IMR-90 (cell line): ENCODE measurements around the gene PLN. TPM values are rescaled to one million over a fixed set of nuclear protein-coding genes. Genes with fewer than 3 reads are reported as not detected.

Experiments
- ATAC-seq: fragments of 200-7000 bp; cut with Tn5 transposase; 2 replicates; pipeline ENCODE4 v1.9.1; 2020; ENCODE audit warnings: low read depth, mild to moderate bottlenecking, moderate library complexity
- BruUV-seq: library from RNA; stranded (reverse); fragments of 400-500 nt; replicated peaks from 2 replicates; lab custom pipeline; 2021; lab: Mats Ljungman, UMichigan
- CTCF ChIA-PET: fragments of 300-600 bp; formaldehyde crosslinking; extraction: SDS; loops from one replicate; lab custom pipeline; 2021; ENCODE audit warnings: antibody characterized with exemption; lab: Yijun Ruan, JAX
- POLR2A ChIA-PET: fragments of 300-600 bp; sonication (Branson Sonifier 250); formaldehyde crosslinking; loops from one replicate; lab custom pipeline; 2022; ENCODE audit warnings: antibody characterized with exemption; ENCODE audit not compliant: unreplicated experiment; lab: Charles Lee
- DNase-seq: peaks from one replicate; pipeline ENCODE4 v3.0.0; 2013
- H2AFZ ChIP-seq: replicated peaks from 2 replicates; pipeline ENCODE3; 2013; ENCODE audit warnings: low read length, mild to moderate bottlenecking; ENCODE audit not compliant: poor library complexity
- H2AK5ac ChIP-seq: 2 replicates; pipeline ENCODE4 v1.6.1; 2013; ENCODE audit warnings: low read depth, low read length, inconsistent platforms
- H2AK9ac ChIP-seq: replicated peaks from 2 replicates; pipeline ENCODE3; 2013; ENCODE audit warnings: mild to moderate bottlenecking, low read depth, low read length, moderate library complexity; ENCODE audit not compliant: poor library complexity
- H2BK120ac ChIP-seq: 2 replicates; pipeline ENCODE4 v1.6.1; 2013; ENCODE audit warnings: low read depth, low read length, inconsistent platforms
- H2BK15ac ChIP-seq: 3 replicates; pipeline ENCODE4 v1.6.1; 2013; ENCODE audit warnings: low read depth, low read length, inconsistent platforms
- H2BK20ac ChIP-seq: 2 replicates; pipeline ENCODE4 v1.6.1; 2013; ENCODE audit warnings: low read depth, mild to moderate bottlenecking, inconsistent platforms, low read length, moderate library complexity
- H2BK5ac ChIP-seq: 2 replicates; pipeline ENCODE4 v1.6.1; 2013; ENCODE audit warnings: mild to moderate bottlenecking, low read depth, low read length, inconsistent platforms; ENCODE audit not compliant: poor library complexity, severe bottlenecking
- H3K14ac ChIP-seq: replicated peaks from 2 replicates; pipeline ENCODE4 v1.6.1; 2013; ENCODE audit warnings: low read depth, low read length, inconsistent platforms
- H3K18ac ChIP-seq: 2 replicates; pipeline ENCODE4 v1.6.1; 2013; ENCODE audit warnings: low read depth, low read length, control low read depth
- H3K23ac ChIP-seq: 2 replicates; pipeline ENCODE4 v1.6.1; 2013; ENCODE audit warnings: low read depth, low read length, inconsistent platforms
- H3K27ac ChIP-seq: 2 replicates; pipeline ENCODE4 v1.5.1; 2013; ENCODE audit warnings: mild to moderate bottlenecking, control low read depth, low read length; ENCODE audit not compliant: insufficient read depth
- H3K27me3 ChIP-seq: 2 replicates; pipeline ENCODE4 v1.6.1; 2013; ENCODE audit warnings: low read length; ENCODE audit not compliant: control insufficient read depth, insufficient read depth
- H3K36me3 ChIP-seq: 2 replicates; pipeline ENCODE4 v1.6.1; 2013; ENCODE audit warnings: low read length, mixed read lengths; ENCODE audit not compliant: control insufficient read depth, insufficient read depth
- H3K4ac ChIP-seq: 2 replicates; pipeline ENCODE4 v1.6.1; 2013; ENCODE audit warnings: low read depth, low read length, inconsistent platforms
- H3K4me1 ChIP-seq: 2 replicates; pipeline ENCODE4 v1.6.1; 2013; ENCODE audit warnings: low read length, mixed read lengths; ENCODE audit not compliant: control insufficient read depth, insufficient read depth
- H3K4me2 ChIP-seq: 2 replicates; pipeline ENCODE4 v1.6.1; 2013; ENCODE audit warnings: low read depth, mild to moderate bottlenecking, control low read depth, low read length, moderate library complexity
- H3K4me3 ChIP-seq: 2 replicates; pipeline ENCODE4 v1.5.1; 2013; ENCODE audit warnings: low read depth, mild to moderate bottlenecking, control low read depth, low read length, moderate library complexity; ENCODE audit not compliant: insufficient read depth
- H3K56ac ChIP-seq: 2 replicates; pipeline ENCODE4 v1.6.1; 2013; ENCODE audit warnings: low read length, inconsistent platforms; ENCODE audit not compliant: insufficient read depth; ENCODE audit errors: extremely low read depth
- H3K79me1 ChIP-seq, 2 experiments: 2 replicates each; pipeline ENCODE4 v1.6.1; 2013; ENCODE audit warnings: low read length in 2 of 2, inconsistent platforms in 1 of 2, low read depth in 1 of 2
- H3K9ac ChIP-seq: 2 replicates; pipeline ENCODE4 v1.6.1; 2013; ENCODE audit warnings: low read depth, low read length, control low read depth
- H3K9me1 ChIP-seq: 2 replicates; pipeline ENCODE4 v1.6.1; 2013; ENCODE audit warnings: low read length, inconsistent platforms; ENCODE audit not compliant: insufficient read depth
- H3K9me3 ChIP-seq: 2 replicates; pipeline ENCODE4 v1.6.1; 2013; ENCODE audit warnings: low read length; ENCODE audit not compliant: control insufficient read depth, insufficient read depth
- H4K20me1 ChIP-seq: 2 replicates; pipeline ENCODE4 v1.6.1; 2013; ENCODE audit warnings: low read length, inconsistent platforms; ENCODE audit not compliant: insufficient read depth
- H4K5ac ChIP-seq: 2 replicates; pipeline ENCODE4 v1.6.1; 2013; ENCODE audit warnings: mild to moderate bottlenecking, low read depth, low read length, control low read depth
- H4K8ac ChIP-seq, 2 experiments: 2 replicates each; pipeline ENCODE4 v1.6.1; 2013; ENCODE audit warnings: low read depth in 2 of 2, low read length in 2 of 2, control low read depth in 1 of 2, inconsistent platforms in 1 of 2
- H4K91ac ChIP-seq: 2 replicates; pipeline ENCODE4 v1.6.1; 2013; ENCODE audit warnings: low read depth, low read length, inconsistent platforms; ENCODE audit not compliant: insufficient read depth
- BHLHE40 ChIP-seq: fragments of 150-350 bp; IDR thresholded peaks from 2 replicates; pipeline ENCODE4 v1.6.1; 2016; ENCODE audit warnings: mild to moderate bottlenecking, low read depth, low read length
- CEBPB ChIP-seq: IDR thresholded peaks from 2 replicates; pipeline ENCODE4 v1.6.1; 2012; ENCODE audit warnings: low read depth, low read length, improper control_type of control experiment
- CHD1 ChIP-seq: IDR thresholded peaks from 2 replicates; pipeline ENCODE4 v1.6.1; 2012; ENCODE audit warnings: low read depth, low read length, improper control_type of control experiment
- FOS ChIP-seq: fragments of 150-350 bp; IDR thresholded peaks from 2 replicates; pipeline ENCODE4 v1.6.1; 2016; ENCODE audit warnings: low read depth, low read length
- MAFK ChIP-seq: IDR thresholded peaks from 2 replicates; pipeline ENCODE4 v1.6.1; 2012; ENCODE audit warnings: low read depth, low read length, improper control_type of control experiment
- MAZ ChIP-seq: IDR thresholded peaks from 2 replicates; pipeline ENCODE4 v1.6.1; 2012; ENCODE audit warnings: low read depth, mild to moderate bottlenecking, low read length, improper control_type of control experiment, moderate library complexity, borderline replicate concordance
- MXI1 ChIP-seq: IDR thresholded peaks from 2 replicates; pipeline ENCODE4 v1.6.1; 2012; ENCODE audit warnings: low read depth, mild to moderate bottlenecking, low read length, moderate library complexity, borderline replicate concordance
- NFE2L2 ChIP-seq: fragments of 150-350 bp; IDR thresholded peaks from 2 replicates; pipeline ENCODE4 v1.6.1; 2016; ENCODE audit warnings: low read depth, mild to moderate bottlenecking, low read length
- POLR2A ChIP-seq: IDR thresholded peaks from 2 replicates; pipeline ENCODE4 v1.6.1; 2012; ENCODE audit warnings: mild to moderate bottlenecking, low read depth, low read length
- RAD21 ChIP-seq: IDR thresholded peaks from 2 replicates; pipeline ENCODE4 v1.6.1; 2012; ENCODE audit warnings: low read length, improper control_type of control experiment
- RCOR1 ChIP-seq: IDR thresholded peaks from 2 replicates; pipeline ENCODE4 v1.6.1; 2012; ENCODE audit warnings: mild to moderate bottlenecking, low read length, improper control_type of control experiment; ENCODE audit not compliant: insufficient replicate concordance
- RFX5 ChIP-seq: IDR thresholded peaks from 2 replicates; pipeline ENCODE4 v1.8.0; 2012; ENCODE audit warnings: low read depth, mild to moderate bottlenecking, low read length, moderate library complexity
- SMC3 ChIP-seq: fragments of 150-350 bp; IDR thresholded peaks from 2 replicates; pipeline ENCODE4 v1.6.1; 2016; ENCODE audit warnings: low read depth, mild to moderate bottlenecking, antibody characterized with exemption, low read length, moderate library complexity
- WGBS, 2 experiments: methylation state at CpG; one replicate each; pipeline versions ENCODE4 v1.1.5 to v1.1.7; 2013; ENCODE audit warnings: missing lambda C conversion rate in 2 of 2; ENCODE audit not compliant: insufficient read length in 1 of 2; ENCODE audit errors: extremely low coverage in 2 of 2; 5-methylcytosine and 5-hydroxymethylcytosine counted together
- dilution Hi-C: fragments of 300-500 bp; cut with HindIII; formaldehyde crosslinking; loops from one replicate; pipeline ENCODE4 v1.14.3; 2018; ENCODE audit warnings: low sequenced_read_pairs; ENCODE audit not compliant: unreplicated experiment
- in situ Hi-C: fragments of 300-500 bp; cut with MboI; formaldehyde crosslinking; loops from 3 replicates; pipeline ENCODE4 v1.14.3; 2019; ENCODE audit warnings: low sequenced_read_pairs, inconsistent platforms, mixed read lengths
- intact Hi-C: fragments of 100-400 bp; cut with micrococcal nuclease; formaldehyde crosslinking; loops from 2 replicates; pipeline ENCODE4 v1.10.0; 2022
- polyA plus RNA-seq, 3 experiments: library from polyadenylated mRNA; depleted of rRNA; stranded (reverse); fragments of >200 nt; gene quantifications; 2 replicates each; pipeline ENCODE4 v1.2.3, GENCODE V29; 2012; ENCODE audit warnings: low replicate concordance in 1 of 3
- total RNA-seq: library from RNA; depleted of rRNA; stranded (reverse); fragments of >200 nt; gene quantifications from 2 replicates; pipeline ENCODE4 v1.2.3, GENCODE V29; 2012
- TF ChIP-seq, protein P1 (sequence below): fragments of 150-350 bp; IDR thresholded peaks from 2 replicates; pipeline ENCODE4 v1.6.1; 2016; ENCODE audit warnings: low read depth, mild to moderate bottlenecking, low read length, moderate library complexity, borderline replicate concordance
- TF ChIP-seq, protein P2 (sequence below): conservative IDR thresholded peaks from 2 replicates; pipeline ENCODE4 v1.5.1; 2012; ENCODE audit warnings: mild to moderate bottlenecking, low read depth, low read length, improper control_type of control experiment
- TF ChIP-seq, protein P3 (sequence below): fragments of 150-350 bp; IDR thresholded peaks from 2 replicates; pipeline ENCODE4 v1.6.1; 2017; ENCODE audit warnings: mild to moderate bottlenecking, antibody characterized with exemption, low read length, low read depth

PLN gene
- total and polyA plus RNA-seq, 2 of the 4 experiments (the other 2 are of a cell fraction) = under 0.01 TPM; not detected in 1

DNA sequence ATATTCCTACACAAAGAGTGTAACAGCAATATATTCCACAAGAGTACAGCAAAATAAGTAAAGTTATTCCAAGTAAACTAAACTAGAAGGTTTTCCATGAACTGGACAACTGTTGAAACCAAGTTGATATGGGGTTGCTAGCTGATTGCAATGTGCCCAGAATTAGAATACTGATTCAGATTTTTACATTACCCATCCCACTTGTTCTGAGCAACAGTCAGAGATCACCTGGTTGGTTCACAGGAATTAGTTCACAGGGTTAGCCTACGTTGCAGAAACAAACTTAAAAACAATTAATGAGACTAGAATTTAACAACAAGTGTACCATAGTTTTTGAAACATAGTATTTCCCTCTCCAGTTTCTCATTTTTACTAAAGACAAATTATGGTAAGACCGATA is 54.2 kb downstream of the PLN start:
- POLR2A ChIA-PET = interaction anchor here (0.6 kb wide), 1 partner anchor 454 kb away, joined by 3 read pairs; no protein-coding TSS in a partner anchor
- H2BK20ac ChIP-seq = no peak overlapping the region
- dilution Hi-C loops = no loop called here

More for the DNA sequence above, 54.2 kb downstream of the PLN start:
- no peak overlapping the region for H2AK9ac ChIP-seq
- in situ Hi-C loops = no loop called here
- H4K8ac ChIP-seq = no peak overlapping the region
- H4K20me1 ChIP-seq = no peaks in the 10 kb centered on the region
- no peak overlapping the region for H2BK120ac ChIP-seq
- H3K14ac ChIP-seq = no peak overlapping the region
- CTCF ChIA-PET = no interaction called here
- no peak overlapping the region for H2BK15ac ChIP-seq
- no peak overlapping the region for H4K5ac ChIP-seq
- no peak overlapping the region for H3K56ac ChIP-seq
- no peak overlapping the region for H3K4me3 ChIP-seq
- H3K23ac ChIP-seq = no peak overlapping the region
- no peak overlapping the region for H3K4me2 ChIP-seq
- H3K9me1 ChIP-seq = no peaks in the 10 kb centered on the region
- no peaks in the 10 kb centered on the region for H3K4me1 ChIP-seq
- intact Hi-C loops = no loop called here
- no peak for TF ChIP-seq RFX5
- no peak for TF ChIP-seq FOS
- no peak for TF ChIP-seq MAFK
- no peak for TF ChIP-seq MAZ
- no peak for TF ChIP-seq CHD1
- no peak for TF ChIP-seq CEBPB
- no peak for TF ChIP-seq SMC3
- TF ChIP-seq NFE2L2 = no peak
- no peak for TF ChIP-seq BHLHE40
- TF ChIP-seq, protein P1, sequence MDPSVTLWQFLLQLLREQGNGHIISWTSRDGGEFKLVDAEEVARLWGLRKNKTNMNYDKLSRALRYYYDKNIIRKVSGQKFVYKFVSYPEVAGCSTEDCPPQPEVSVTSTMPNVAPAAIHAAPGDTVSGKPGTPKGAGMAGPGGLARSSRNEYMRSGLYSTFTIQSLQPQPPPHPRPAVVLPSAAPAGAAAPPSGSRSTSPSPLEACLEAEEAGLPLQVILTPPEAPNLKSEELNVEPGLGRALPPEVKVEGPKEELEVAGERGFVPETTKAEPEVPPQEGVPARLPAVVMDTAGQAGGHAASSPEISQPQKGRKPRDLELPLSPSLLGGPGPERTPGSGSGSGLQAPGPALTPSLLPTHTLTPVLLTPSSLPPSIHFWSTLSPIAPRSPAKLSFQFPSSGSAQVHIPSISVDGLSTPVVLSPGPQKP = no peak
- no peak for TF ChIP-seq MXI1
- TF ChIP-seq, protein P2, sequence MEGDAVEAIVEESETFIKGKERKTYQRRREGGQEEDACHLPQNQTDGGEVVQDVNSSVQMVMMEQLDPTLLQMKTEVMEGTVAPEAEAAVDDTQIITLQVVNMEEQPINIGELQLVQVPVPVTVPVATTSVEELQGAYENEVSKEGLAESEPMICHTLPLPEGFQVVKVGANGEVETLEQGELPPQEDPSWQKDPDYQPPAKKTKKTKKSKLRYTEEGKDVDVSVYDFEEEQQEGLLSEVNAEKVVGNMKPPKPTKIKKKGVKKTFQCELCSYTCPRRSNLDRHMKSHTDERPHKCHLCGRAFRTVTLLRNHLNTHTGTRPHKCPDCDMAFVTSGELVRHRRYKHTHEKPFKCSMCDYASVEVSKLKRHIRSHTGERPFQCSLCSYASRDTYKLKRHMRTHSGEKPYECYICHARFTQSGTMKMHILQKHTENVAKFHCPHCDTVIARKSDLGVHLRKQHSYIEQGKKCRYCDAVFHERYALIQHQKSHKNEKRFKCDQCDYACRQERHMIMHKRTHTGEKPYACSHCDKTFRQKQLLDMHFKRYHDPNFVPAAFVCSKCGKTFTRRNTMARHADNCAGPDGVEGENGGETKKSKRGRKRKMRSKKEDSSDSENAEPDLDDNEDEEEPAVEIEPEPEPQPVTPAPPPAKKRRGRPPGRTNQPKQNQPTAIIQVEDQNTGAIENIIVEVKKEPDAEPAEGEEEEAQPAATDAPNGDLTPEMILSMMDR = no peak
- no peak for TF ChIP-seq POLR2A
- TF ChIP-seq, protein P3, sequence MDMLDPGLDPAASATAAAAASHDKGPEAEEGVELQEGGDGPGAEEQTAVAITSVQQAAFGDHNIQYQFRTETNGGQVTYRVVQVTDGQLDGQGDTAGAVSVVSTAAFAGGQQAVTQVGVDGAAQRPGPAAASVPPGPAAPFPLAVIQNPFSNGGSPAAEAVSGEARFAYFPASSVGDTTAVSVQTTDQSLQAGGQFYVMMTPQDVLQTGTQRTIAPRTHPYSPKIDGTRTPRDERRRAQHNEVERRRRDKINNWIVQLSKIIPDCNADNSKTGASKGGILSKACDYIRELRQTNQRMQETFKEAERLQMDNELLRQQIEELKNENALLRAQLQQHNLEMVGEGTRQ = no peak
- TF ChIP-seq RCOR1 = no peak
- TF ChIP-seq RAD21 = no peak
- H3K4ac ChIP-seq = no peak overlapping the region
- no peak overlapping the region for H2BK5ac ChIP-seq
- BruUV-seq = no TSS peak
- DNase-seq = no peak
- H3K18ac ChIP-seq = no peak overlapping the region
- H4K91ac ChIP-seq = no peak overlapping the region
- H3K9me3 ChIP-seq = no peaks in the 10 kb centered on the region
- H3K79me1 ChIP-seq = peaks cover 16 to 23% of the 10 kb centered on the region in 2 experiments
- no peaks in the 10 kb centered on the region for H3K27me3 ChIP-seq
- H3K27ac ChIP-seq = no peak overlapping the region
- no CpG with 5 or more reads among the region's 2 CpGs for WGBS, 2 experiments
- H3K9ac ChIP-seq = no peak overlapping the region
- H3K36me3 ChIP-seq = no peaks in the 10 kb centered on the region
- H2AK5ac ChIP-seq = no peak overlapping the region
- no peak for ATAC-seq
- H2AFZ ChIP-seq = no peak overlapping the region
